Activated naive CD8-positive, alpha-beta T cell treated with anti-CD3 and anti-CD28 coated beads, Interleukin-2, amount 50 U/mL, for 16 hours (primary cell): ENCODE measurements around the gene DDX5.
"Not testable (repeated sequence)": the region's sequence is repeated elsewhere in the genome, so short reads cannot be mapped to it uniquely, and the experiment has no call there.

ENCODE experiments used
- DNase-seq: peaks from one replicate; pipeline ENCODE4 v3.0.0-alpha.2; 2020; ENCODE audit warnings: low read depth, low spot score

Gene DDX5

GRCh38 chr17:64492481-64493109, 13.5 kb downstream of the DDX5 start:
- no peak for DNase-seq

GRCh38 chr17:64491994-64492393, 14.1 kb downstream of the DDX5 start:
- DNase-seq, result no peak

GRCh38 chr17:64491034-64491860, 14.8 kb downstream of the DDX5 start:
- no peak for DNase-seq

GRCh38 chr17:64488301-64488700, 17.8 kb downstream of the DDX5 start:
- DNase-seq, result no peak

GRCh38 chr17:64484380-64484779, 21.7 kb downstream of the DDX5 start:
- no peak for DNase-seq

- no peak for DNase-seq
Measured at GRCh38 chr17:64480951-64481350, 25.1 kb downstream of the DDX5 start.

- no peak for DNase-seq
Measured at GRCh38 chr17:64477849-64478248, 28.2 kb downstream of the DDX5 start.

GRCh38 chr17:64472564-64472963, 33.5 kb downstream of the DDX5 start:
- no peak for DNase-seq

- no peak for DNase-seq
Measured at GRCh38 chr17:64471440-64471839, 34.6 kb downstream of the DDX5 start.

GRCh38 chr17:64470625-64471024, 35.5 kb downstream of the DDX5 start:
- no peak for DNase-seq

- not testable (repeated sequence) for DNase-seq
Measured at GRCh38 chr17:64466834-64467233, 39.3 kb downstream of the DDX5 start.

- no peak for DNase-seq
Measured at GRCh38 chr17:64466019-64466735, 39.9 kb downstream of the DDX5 start.

GRCh38 chr17:64461788-64462187, 44.3 kb downstream of the DDX5 start:
- no peak for DNase-seq

GRCh38 chr17:64460955-64461354, 45.1 kb downstream of the DDX5 start:
- DNase-seq, result no peak

- DNase-seq, result not testable (repeated sequence)
Measured at GRCh38 chr17:64459818-64460217, 46.3 kb downstream of the DDX5 start.

GRCh38 chr17:64459284-64459747, 46.8 kb downstream of the DDX5 start:
- no peak for DNase-seq

GRCh38 chr17:64458756-64459155, 47.3 kb downstream of the DDX5 start:
- no peak for DNase-seq

- DNase-seq, result no peak
Measured at GRCh38 chr17:64457156-64457555, 48.9 kb downstream of the DDX5 start.

GRCh38 chr17:64455993-64456885, 49.9 kb downstream of the DDX5 start:
- no peak for DNase-seq

GRCh38 chr17:64449545-64449944, 56.5 kb downstream of the DDX5 start:
- DNase-seq, result no peak
